Heart left ventricle (tissue), 13 donors: Measurements from ENCODE around the gene VAT1.

ENCODE experiments used
- POLR2A ChIP-seq, 2 donors: fragments of 450-650 bp; IDR thresholded peaks; one replicate each; pipeline ENCODE4 v1.6.1; 2017; ENCODE audit warnings: antibody characterized with exemption in 2 of 2, mild to moderate bottlenecking in 2 of 2, moderate library complexity in 2 of 2
- TF ChIP-seq, protein P1 (sequence below), 12 donors: fragments of 200-600 bp; sonication (generic) in 4 of 12; IDR thresholded peaks; one replicate each; pipeline versions ENCODE4 v1.5.0 to v1.8.0; 2018 to 2022; ENCODE audit warnings: antibody characterized with exemption in 12 of 12, mild to moderate bottlenecking in 5 of 12
- donor health status: ischemic (EF 13 %, LVEDD 7.1; RV severe dilation, severe dysfunction).
- donor health status: DM: no; HTN: yes; CAD: no.
- donor health status: DM: no; HTN: no; CAD: no.
- donor health status: ischemic (EF 25% LVEDD 6.9; RV normal size, moderate dysfunction).
- donor health status: ischemic (EF 25% LVEDD 5.7; RV mildly dilated, moderate dysfunction).
- donor health status: ischemic (EF 35%, LVEDD 5.7; RV mildly dilated, moderate dysfunction).
- donor health status: nonischemic (EF 11% LVEDD 7.7; RV severe dilation, severe dysfunction).
- donor health status: DM: yes; HTN: yes; CAD: no.
- donor health status: PGD.
- donor health status: ischemic (EF 29% LVEDD 5.4; RV normal size, mild dysfunction).
- donor health status: nonischemic (EF 23%, LVEDD 6.1; RV moderate dilation, normal function).

DNA sequence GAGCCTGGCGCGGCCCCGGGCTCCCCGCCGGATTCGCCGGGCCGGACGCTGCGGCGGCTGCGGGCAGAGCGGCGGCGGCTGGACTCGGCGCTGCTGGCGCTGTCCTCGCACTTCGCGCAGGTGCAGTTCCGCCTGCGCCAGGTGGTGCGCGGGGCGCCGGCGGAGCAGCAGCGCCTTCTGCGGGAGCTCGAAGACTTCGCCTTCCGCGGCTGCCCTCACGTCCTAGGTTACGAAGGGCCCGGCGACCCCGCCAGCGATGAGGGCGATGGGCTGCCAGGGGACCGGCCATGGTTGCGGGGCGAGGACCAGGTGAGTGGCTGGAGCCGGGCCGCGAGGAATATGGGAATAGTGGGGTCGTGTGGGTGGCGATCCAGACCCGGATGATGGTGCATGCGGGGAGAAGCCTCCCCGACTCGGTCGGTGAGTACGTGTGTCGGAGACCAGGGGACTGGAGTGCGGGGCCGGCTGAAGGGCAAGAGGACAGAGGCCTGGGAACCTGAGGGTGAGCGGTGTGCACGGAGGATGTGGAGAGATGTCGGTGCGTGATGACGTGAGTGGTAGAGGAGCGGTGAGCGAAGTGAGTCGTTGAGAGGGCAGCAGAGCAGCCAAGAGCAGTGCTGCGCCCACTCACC, 41.3 kb downstream of the VAT1 start:
- TF ChIP-seq, protein P1, sequence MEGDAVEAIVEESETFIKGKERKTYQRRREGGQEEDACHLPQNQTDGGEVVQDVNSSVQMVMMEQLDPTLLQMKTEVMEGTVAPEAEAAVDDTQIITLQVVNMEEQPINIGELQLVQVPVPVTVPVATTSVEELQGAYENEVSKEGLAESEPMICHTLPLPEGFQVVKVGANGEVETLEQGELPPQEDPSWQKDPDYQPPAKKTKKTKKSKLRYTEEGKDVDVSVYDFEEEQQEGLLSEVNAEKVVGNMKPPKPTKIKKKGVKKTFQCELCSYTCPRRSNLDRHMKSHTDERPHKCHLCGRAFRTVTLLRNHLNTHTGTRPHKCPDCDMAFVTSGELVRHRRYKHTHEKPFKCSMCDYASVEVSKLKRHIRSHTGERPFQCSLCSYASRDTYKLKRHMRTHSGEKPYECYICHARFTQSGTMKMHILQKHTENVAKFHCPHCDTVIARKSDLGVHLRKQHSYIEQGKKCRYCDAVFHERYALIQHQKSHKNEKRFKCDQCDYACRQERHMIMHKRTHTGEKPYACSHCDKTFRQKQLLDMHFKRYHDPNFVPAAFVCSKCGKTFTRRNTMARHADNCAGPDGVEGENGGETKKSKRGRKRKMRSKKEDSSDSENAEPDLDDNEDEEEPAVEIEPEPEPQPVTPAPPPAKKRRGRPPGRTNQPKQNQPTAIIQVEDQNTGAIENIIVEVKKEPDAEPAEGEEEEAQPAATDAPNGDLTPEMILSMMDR (IDR thresholded peaks at IDR 0.05), result no peak
- TF ChIP-seq POLR2A (IDR thresholded peaks at IDR 0.05), result no peak
